Psoas muscle (tissue), 8 donors: ENCODE measurements around the gene RBM4. TPM values are rescaled to one million over a fixed set of nuclear protein-coding genes. Genes with fewer than 3 reads are reported as not detected.
A peak's percentile ranks its signal among the peaks of the same experiment; 100 is the strongest.

Source experiments
- ATAC-seq, 4 donors: fragments of 200-7000 bp; cut with Tn5 transposase; one replicate each; pipeline ENCODE4 v1.9.1; 2020; ENCODE audit warnings: moderate library complexity in 3 of 4, mild to moderate bottlenecking in 2 of 4
- DNase-seq, 2 donors: peaks; one replicate each; pipeline ENCODE4 v3.0.0-alpha.2; 2020
- H3K27ac ChIP-seq: fragments of 200-600 bp; one replicate; pipeline ENCODE4 v1.8.0; 2022
- H3K27me3 ChIP-seq, 3 donors: fragments of 200-600 bp in 1 of 3; one replicate each; pipeline versions ENCODE4 v1.6.1 to v1.8.0; 2013 to 2022; ENCODE audit warnings: low read length in 2 of 3, mild to moderate bottlenecking in 2 of 3, moderate library complexity in 1 of 3; ENCODE audit not compliant: insufficient read depth in 3 of 3
- H3K36me3 ChIP-seq, 2 donors: fragments of 200-600 bp in 1 of 2; one replicate each; pipeline versions ENCODE4 v1.6.1 to v1.8.0; 2013 to 2022; ENCODE audit warnings: low read depth in 1 of 2, mild to moderate bottlenecking in 1 of 2, moderate library complexity in 1 of 2; ENCODE audit not compliant: insufficient read depth in 1 of 2
- H3K4me1 ChIP-seq: fragments of 200-600 bp; one replicate; pipeline ENCODE4 v1.8.0; 2022
- H3K4me3 ChIP-seq: fragments of 200-600 bp; one replicate; pipeline ENCODE4 v1.8.0; 2022; ENCODE audit warnings: mild to moderate bottlenecking
- H3K9me3 ChIP-seq: fragments of 200-600 bp; one replicate; pipeline ENCODE4 v1.8.0; 2022
- WGBS, 3 donors: extraction: QIAGEN DNeasy Blood & Tissue Kit; methylation state at CpG; one replicate each; pipeline versions ENCODE4 v1.1.6 to v1.1.7; 2013; 5-methylcytosine and 5-hydroxymethylcytosine counted together
- intact Hi-C, 2 donors: fragments of 100-400 bp; cut with DNase I; formaldehyde crosslinking; loops; one replicate each; pipeline versions ENCODE4 v1.11.0 to v1.14.2; 2022
- polyA plus RNA-seq, 3 donors: library from polyadenylated mRNA; stranded (reverse); fragments of 200-250 nt; gene quantifications; one replicate each; pipeline ENCODE4 v1.2.3, GENCODE V29; 2013
- total RNA-seq, 4 donors: library from RNA; stranded (reverse); fragmentation: NEBNext Ultra II Directional in 2 of 4; extraction: Animal tissue kit (Norgen Biotek cat#: 25700) in 2 of 4; gene quantifications; one replicate each; pipeline versions ENCODE4 v1.2.1 to v1.2.4, GENCODE V29; 2021 to 2023
- TF ChIP-seq, protein P1 (sequence below): fragments of 200-600 bp; IDR thresholded peaks from one replicate; pipeline ENCODE4 v1.8.0; 2022; ENCODE audit warnings: antibody characterized with exemption
- donor health status: healthy with polysubstance abuse.
- donor health status: DM: no; HTN: no; CAD: no; lungs with moderate emphysema.
- donor health status: Bipolar disorder and iron deficiency.
- donor health status: healthy.
- donor health status: DM: yes; HTN: yes; CAD: no.
- donor health status: DM: no; HTN: no; CAD: no.
- donor health status: DM: no; HTN: no; CAD: no.
- donor health status: DM: yes; HTN: yes; CAD: no.

Gene RBM4
- total and polyA plus RNA-seq, 7 donors: 54.5 to 80.8 (median 63.5) TPM

- Histone ChIP-seq H3K4me3 (no peak overlapping the region), H3K27ac (no peak overlapping the region), H3K9me3 (no peaks in the 10 kb centered on the region), H3K36me3 (peaks cover 0 to 54% of the 10 kb centered on the region in 2 donors), H3K27me3 (no peaks in the 10 kb centered on the region), H3K4me1 (peaks cover 18% of the 10 kb centered on the region)
- TF ChIP-seq, protein P1, sequence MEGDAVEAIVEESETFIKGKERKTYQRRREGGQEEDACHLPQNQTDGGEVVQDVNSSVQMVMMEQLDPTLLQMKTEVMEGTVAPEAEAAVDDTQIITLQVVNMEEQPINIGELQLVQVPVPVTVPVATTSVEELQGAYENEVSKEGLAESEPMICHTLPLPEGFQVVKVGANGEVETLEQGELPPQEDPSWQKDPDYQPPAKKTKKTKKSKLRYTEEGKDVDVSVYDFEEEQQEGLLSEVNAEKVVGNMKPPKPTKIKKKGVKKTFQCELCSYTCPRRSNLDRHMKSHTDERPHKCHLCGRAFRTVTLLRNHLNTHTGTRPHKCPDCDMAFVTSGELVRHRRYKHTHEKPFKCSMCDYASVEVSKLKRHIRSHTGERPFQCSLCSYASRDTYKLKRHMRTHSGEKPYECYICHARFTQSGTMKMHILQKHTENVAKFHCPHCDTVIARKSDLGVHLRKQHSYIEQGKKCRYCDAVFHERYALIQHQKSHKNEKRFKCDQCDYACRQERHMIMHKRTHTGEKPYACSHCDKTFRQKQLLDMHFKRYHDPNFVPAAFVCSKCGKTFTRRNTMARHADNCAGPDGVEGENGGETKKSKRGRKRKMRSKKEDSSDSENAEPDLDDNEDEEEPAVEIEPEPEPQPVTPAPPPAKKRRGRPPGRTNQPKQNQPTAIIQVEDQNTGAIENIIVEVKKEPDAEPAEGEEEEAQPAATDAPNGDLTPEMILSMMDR: no peak
- intact Hi-C loops: no loop called here
- DNase-seq (no peak), ATAC-seq (peak in 1 of 4 donors; percentile 11)
- WGBS, 3 donors: 71 to 88% (median 81%) methylated on average over 5 of the region's 5 CpGs
Measured at GRCh38 chr11:66670816-66671215, 32.3 kb downstream of the RBM4 start.

- H3K27me3 ChIP-seq: no peaks in the 10 kb centered on the region
- H3K4me3 ChIP-seq: peak overlapping the region; percentile 86
- 81 to 87% (median 85%) methylated on average over 2 of the region's 2 CpGs for WGBS, 3 donors
- intact Hi-C loops: loop anchor here (5.0 kb wide), 2 partner anchors 33 to 83 kb away; partner anchors contain the start of genes CCDC87 (in 1 of the 2) and CCS (in 1 of the 2)
- no peak for ATAC-seq
- no peak overlapping the region for H3K27ac ChIP-seq
- peaks cover 30% of the 10 kb centered on the region for H3K4me1 ChIP-seq
- DNase-seq: no peak
- peaks cover 0 to 24% of the 10 kb centered on the region in 2 donors for H3K36me3 ChIP-seq
- TF ChIP-seq, protein P1: no peak
- no peaks in the 10 kb centered on the region for H3K9me3 ChIP-seq
Measured at GRCh38 chr11:66674964-66675602, 36.6 kb downstream of the RBM4 start.

DNA sequence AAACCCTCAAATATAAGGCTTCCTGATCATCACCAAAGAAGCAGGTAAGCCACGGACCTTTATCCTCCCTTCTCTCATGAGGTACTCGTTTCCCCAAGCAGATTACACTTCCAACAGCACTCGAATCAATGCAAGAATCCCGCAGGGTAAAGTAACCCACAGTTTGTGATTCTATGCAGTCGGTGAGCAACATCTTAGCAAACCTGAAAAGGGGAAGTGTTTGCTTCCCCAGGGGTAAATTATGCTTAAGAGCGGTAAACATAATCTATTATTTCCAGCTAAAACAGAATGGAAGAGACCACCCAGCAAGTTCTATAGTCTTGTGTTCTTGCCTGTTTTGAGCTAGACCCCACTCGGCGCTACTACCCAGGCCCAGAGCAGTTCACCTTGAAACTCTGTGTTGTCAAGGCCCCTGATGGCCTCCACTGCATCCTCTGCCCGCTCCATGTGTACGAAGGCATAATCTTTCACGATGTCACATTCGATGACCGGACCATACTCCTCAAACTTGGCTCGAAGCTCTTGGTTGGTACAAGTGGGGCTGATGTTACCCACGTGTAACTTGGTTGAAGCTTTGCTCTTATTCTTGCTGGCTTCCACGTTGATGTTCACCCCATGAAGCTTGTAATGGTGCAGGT lies 37.9 kb downstream of the RBM4 start:
- TF ChIP-seq, protein P1: no peak
- WGBS, 3 donors: 54 to 60% (median 60%) methylated on average over 16 of the region's 16 CpGs
- H3K36me3 ChIP-seq: peaks cover 0 to 13% of the 10 kb centered on the region in 2 donors
- no peaks in the 10 kb centered on the region for H3K27me3 ChIP-seq
- H3K4me3 ChIP-seq: peak overlapping the region; percentile 86
- ATAC-seq (no peak), DNase-seq (no peak)
- no peaks in the 10 kb centered on the region for H3K9me3 ChIP-seq
- H3K4me1 ChIP-seq: peaks cover 30% of the 10 kb centered on the region
- intact Hi-C loops: loop anchor here (5.0 kb wide), 2 partner anchors 34 to 84 kb away; partner anchors contain the start of genes CCDC87 (in 1 of the 2) and CCS (in 1 of the 2)
- no peak overlapping the region for H3K27ac ChIP-seq

DNA sequence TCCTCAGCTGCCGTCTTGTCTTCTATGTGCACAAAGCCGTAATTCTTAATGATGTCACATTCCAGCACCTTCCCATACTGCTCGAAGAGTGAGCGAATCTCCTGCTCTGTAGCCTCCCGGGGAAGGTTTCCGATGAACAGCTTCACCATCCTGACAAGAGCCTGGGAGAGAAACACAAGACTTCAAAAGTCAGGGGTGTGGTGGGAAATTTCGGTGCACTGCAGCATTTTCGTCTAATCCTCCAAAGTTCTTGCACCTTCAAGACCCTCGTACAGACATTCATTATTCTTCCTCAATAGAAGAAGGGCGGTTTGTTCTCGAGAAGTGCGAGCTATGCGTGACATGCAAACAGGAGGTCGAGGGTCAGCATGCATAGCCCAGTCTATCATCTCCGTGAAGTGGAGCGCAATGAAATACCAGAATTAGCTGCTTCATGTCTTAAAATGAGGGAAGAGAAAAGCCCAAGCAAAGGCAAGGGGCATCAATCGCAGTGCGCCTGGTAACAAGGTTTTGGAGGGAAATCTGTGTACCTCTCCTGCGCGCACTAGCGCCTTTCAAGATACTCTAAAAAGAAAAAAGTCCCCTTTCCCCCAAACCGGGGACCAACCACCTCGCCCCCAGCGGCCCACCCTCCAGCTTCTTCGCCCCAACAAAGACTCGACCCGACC lies 38.6 kb downstream of the RBM4 start:
- intact Hi-C loops: loop anchor here (1.0 to 5.0 kb wide), 3 partner anchors 35 to 85 kb away; partner anchors contain the start of genes CCDC87 (in 1 of the 2) and CCS (in 1 of the 2)
- Histone ChIP-seq H3K27ac (peak overlapping the region; percentile 93), H3K4me1 (peaks cover 30% of the 10 kb centered on the region), H3K4me3 (peak overlapping the region; percentile 86), H3K27me3 (no peaks in the 10 kb centered on the region), H3K9me3 (no peaks in the 10 kb centered on the region), H3K36me3 (peaks cover 0 to 13% of the 10 kb centered on the region in 2 donors)
- ATAC-seq: no peak
- DNase-seq: no peak
- WGBS, 3 donors: 4 to 6% (median 4%) methylated on average over 25 to 27 of the region's 27 CpGs
- TF ChIP-seq, protein P1: no peak
